Uterus (tissue), 4 donors: Measurements from ENCODE around the gene OPCML. TPM values are rescaled to one million over a fixed set of nuclear protein-coding genes. Genes with fewer than 3 reads are reported as not detected.

Experiments
- DNase-seq, 2 donors: peaks; one replicate each; pipeline ENCODE4 v3.0.0-alpha.2; 2019 to 2020
- H3K27ac ChIP-seq, 2 donors: fragments of 200-600 bp; sonication (generic); 1 replicate in 1 of 2; 2 replicates in 1 of 2; pipeline ENCODE4 v1.5.1; 2016 to 2018
- H3K27me3 ChIP-seq, 2 donors: fragments of 200-600 bp; sonication (generic); one replicate each; pipeline ENCODE4 v1.5.1; 2018 to 2019; ENCODE audit warnings: control low read depth in 1 of 2
- H3K36me3 ChIP-seq, 2 donors: fragments of 200-600 bp; sonication (generic); one replicate each; pipeline ENCODE4 v1.5.1; 2019; ENCODE audit warnings: control low read depth in 1 of 2
- H3K4me1 ChIP-seq, 2 donors: fragments of 200-600 bp; sonication (generic); one replicate each; pipeline ENCODE4 v1.5.1; 2018 to 2019; ENCODE audit warnings: control low read depth in 1 of 2
- H3K4me3 ChIP-seq, 2 donors: fragments of 200-600 bp; sonication (generic); 1 replicate in 1 of 2; 2 replicates in 1 of 2; pipeline ENCODE4 v1.5.1; 2018 to 2019; ENCODE audit warnings: mild to moderate bottlenecking in 1 of 2
- H3K9me3 ChIP-seq, 2 donors: fragments of 200-600 bp; sonication (generic); one replicate each; pipeline ENCODE4 v1.5.1; 2019; ENCODE audit warnings: control low read depth in 1 of 2
- POLR2A ChIP-seq, 2 donors: fragments of 450-650 bp; IDR thresholded peaks; one replicate each; pipeline ENCODE4 v1.6.1; 2016; ENCODE audit warnings: antibody characterized with exemption in 2 of 2, mild to moderate bottlenecking in 1 of 2, moderate library complexity in 1 of 2
- intact Hi-C: fragments of 100-400 bp; cut with DNase I; formaldehyde crosslinking; loops from one replicate; pipeline ENCODE4 v1.15.1; 2023; ENCODE audit warnings: low total_unique reads
- total RNA-seq, 4 donors: library from RNA; depleted of rRNA in 3 of 4; stranded (reverse); fragments of >200 nt in 3 of 4; gene quantifications; one replicate each; pipeline versions ENCODE4 v1.1.0 to v1.2.4, GENCODE V29; 2014 to 2023
- TF ChIP-seq, protein P1 (sequence below), 4 experiments: fragments of 200-600 bp in 2 of 4; fragments of 450-650 bp in 2 of 4; sonication (generic) in 2 of 4; IDR thresholded peaks; one replicate each; pipeline ENCODE4 v1.5.1; 2016 to 2019; ENCODE audit warnings: antibody characterized with exemption in 4 of 4, mild to moderate bottlenecking in 2 of 4, moderate library complexity in 1 of 4
- donor health status: DM: yes; HTN: yes; CAD: no.

OPCML gene
- total RNA-seq, 4 donors from 2014 or later = under 0.01 to 3.9 (median 1.7) TPM

- no peak overlapping the region for H3K4me3 ChIP-seq
- DNase-seq = no peak
- TF ChIP-seq POLR2A (IDR thresholded peaks at IDR 0.05) = no peak
- TF ChIP-seq, protein P1, sequence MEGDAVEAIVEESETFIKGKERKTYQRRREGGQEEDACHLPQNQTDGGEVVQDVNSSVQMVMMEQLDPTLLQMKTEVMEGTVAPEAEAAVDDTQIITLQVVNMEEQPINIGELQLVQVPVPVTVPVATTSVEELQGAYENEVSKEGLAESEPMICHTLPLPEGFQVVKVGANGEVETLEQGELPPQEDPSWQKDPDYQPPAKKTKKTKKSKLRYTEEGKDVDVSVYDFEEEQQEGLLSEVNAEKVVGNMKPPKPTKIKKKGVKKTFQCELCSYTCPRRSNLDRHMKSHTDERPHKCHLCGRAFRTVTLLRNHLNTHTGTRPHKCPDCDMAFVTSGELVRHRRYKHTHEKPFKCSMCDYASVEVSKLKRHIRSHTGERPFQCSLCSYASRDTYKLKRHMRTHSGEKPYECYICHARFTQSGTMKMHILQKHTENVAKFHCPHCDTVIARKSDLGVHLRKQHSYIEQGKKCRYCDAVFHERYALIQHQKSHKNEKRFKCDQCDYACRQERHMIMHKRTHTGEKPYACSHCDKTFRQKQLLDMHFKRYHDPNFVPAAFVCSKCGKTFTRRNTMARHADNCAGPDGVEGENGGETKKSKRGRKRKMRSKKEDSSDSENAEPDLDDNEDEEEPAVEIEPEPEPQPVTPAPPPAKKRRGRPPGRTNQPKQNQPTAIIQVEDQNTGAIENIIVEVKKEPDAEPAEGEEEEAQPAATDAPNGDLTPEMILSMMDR (IDR thresholded peaks at IDR 0.05) = no peak
- no peaks in the 10 kb centered on the region for H3K36me3 ChIP-seq
- no peaks in the 10 kb centered on the region for H3K27me3 ChIP-seq
- intact Hi-C loops = no loop called here
- H3K27ac ChIP-seq = no peak overlapping the region
- no peaks in the 10 kb centered on the region for H3K9me3 ChIP-seq
- no peaks in the 10 kb centered on the region for H3K4me1 ChIP-seq
Measured at GRCh38 chr11:133291780-133292179, 240.5 kb downstream of the OPCML start.

DNA sequence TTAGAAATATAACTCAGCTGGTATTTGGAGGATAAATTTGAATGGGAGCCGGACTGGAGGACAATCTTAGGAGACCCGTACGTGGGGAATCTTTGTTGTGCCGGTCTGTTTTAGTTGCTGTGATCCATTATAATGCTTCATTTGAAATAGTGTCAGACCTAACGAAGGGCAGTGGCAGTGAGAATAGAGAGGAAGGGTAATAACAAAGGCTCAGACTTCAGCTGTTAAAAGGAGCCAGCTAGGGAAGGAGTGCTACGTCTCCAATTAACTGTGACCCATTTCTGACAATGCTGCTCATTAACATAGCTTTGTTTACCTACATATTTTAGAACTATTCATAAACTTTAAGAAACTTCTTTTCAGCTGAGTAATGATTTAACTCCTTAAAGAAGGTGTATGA lies 246.9 kb downstream of the OPCML start:
- H3K4me1 ChIP-seq = no peaks in the 10 kb centered on the region
- H3K9me3 ChIP-seq = no peaks in the 10 kb centered on the region
- TF ChIP-seq, protein P1 (IDR thresholded peaks at IDR 0.05) = no peak
- no peak for TF ChIP-seq POLR2A (IDR thresholded peaks at IDR 0.05)
- H3K27me3 ChIP-seq = no peaks in the 10 kb centered on the region
- no peak overlapping the region for H3K27ac ChIP-seq
- H3K36me3 ChIP-seq = no peaks in the 10 kb centered on the region
- intact Hi-C loops = no loop called here
- H3K4me3 ChIP-seq = no peak overlapping the region
- DNase-seq = no peak

- no peak for DNase-seq
- Histone ChIP-seq H3K4me3 (no peak overlapping the region), H3K27me3 (no peaks in the 10 kb centered on the region), H3K9me3 (no peaks in the 10 kb centered on the region), H3K27ac (no peak overlapping the region), H3K36me3 (no peaks in the 10 kb centered on the region), H3K4me1 (no peaks in the 10 kb centered on the region)
- no peak for TF ChIP-seq POLR2A (IDR thresholded peaks at IDR 0.05)
- TF ChIP-seq, protein P1 (IDR thresholded peaks at IDR 0.05) = no peak
- intact Hi-C loops = no loop called here
Measured at GRCh38 chr11:133284156-133284555, 248.1 kb downstream of the OPCML start.

DNA sequence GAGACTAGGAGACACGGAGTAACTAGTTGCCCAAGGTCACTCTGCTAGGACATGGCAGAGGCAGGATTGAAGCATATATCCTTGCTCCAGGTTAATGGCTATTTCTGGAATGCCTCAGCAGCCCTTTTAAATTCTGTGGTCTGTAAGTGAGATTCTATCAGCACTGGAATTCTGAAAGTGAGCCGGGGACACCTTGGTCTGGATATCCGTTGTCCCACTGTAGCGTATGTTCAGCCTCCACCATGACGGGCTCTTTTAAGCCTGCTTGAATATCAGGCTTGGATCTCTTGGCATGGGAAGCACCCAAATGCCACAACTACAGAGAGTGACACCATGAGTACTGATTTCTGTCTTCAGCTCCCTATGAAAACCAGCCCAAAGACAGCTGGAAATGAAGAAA lies 254.4 kb downstream of the OPCML start:
- H3K4me1 ChIP-seq = no peaks in the 10 kb centered on the region
- TF ChIP-seq, protein P1 (IDR thresholded peaks at IDR 0.05) = no peak
- TF ChIP-seq POLR2A (IDR thresholded peaks at IDR 0.05) = no peak
- DNase-seq = no peak
- no peaks in the 10 kb centered on the region for H3K9me3 ChIP-seq
- H3K36me3 ChIP-seq = no peaks in the 10 kb centered on the region
- intact Hi-C loops = no loop called here
- H3K27ac ChIP-seq = no peak overlapping the region
- no peaks in the 10 kb centered on the region for H3K27me3 ChIP-seq
- no peak overlapping the region for H3K4me3 ChIP-seq

GRCh38 chr11:133271871-133272776 lies 260.2 kb downstream of the OPCML start:
- intact Hi-C loops = no loop called here
- DNase-seq = no peak
- no peaks in the 10 kb centered on the region for H3K27me3 ChIP-seq
- H3K9me3 ChIP-seq = no peaks in the 10 kb centered on the region
- H3K4me1 ChIP-seq = no peaks in the 10 kb centered on the region
- H3K27ac ChIP-seq = no peak overlapping the region
- TF ChIP-seq, protein P1 (IDR thresholded peaks at IDR 0.05) = no peak
- TF ChIP-seq POLR2A (IDR thresholded peaks at IDR 0.05) = no peak
- no peaks in the 10 kb centered on the region for H3K36me3 ChIP-seq
- H3K4me3 ChIP-seq = no peak overlapping the region
